HG03196 (cell line): Measurements from ENCODE around the gene C1orf159.
"Not testable (repeated sequence)": the region's sequence is repeated elsewhere in the genome, so short reads cannot be mapped to it uniquely, and the experiment has no call there.

ENCODE experiments used
- ATAC-seq: cut with Tn5 transposase; IDR thresholded peaks from one replicate; pipeline ENCODE4 v1.9.1; 2021; ENCODE audit not compliant: unreplicated experiment

C1orf159 gene

DNA sequence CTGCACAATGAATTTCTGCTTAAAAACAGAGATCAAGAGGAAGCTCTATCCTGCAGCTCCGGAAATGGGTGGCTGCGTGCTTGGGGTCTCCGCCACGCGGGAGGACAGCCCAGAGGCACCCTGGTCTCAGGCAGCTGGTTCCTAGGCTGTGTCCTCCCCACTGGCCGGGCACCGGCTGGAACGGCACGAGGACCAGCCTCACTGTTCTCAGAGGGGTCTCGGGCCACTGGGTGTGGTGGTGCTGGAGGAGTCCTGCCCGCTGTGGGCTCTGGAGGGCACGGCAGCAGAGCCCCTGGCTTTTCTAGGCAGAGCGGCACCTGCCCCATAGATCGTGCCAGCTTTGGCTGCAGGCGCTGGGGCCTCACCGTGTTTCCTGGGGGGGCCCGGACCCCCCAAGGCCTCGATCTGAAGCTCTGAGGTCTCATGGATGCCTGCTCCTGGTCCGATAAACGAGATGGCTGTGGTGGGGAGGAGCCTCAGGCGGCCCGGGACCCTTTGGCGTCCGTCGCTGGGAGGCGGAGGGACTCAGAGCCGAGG lies 33.6 kb downstream of the C1orf159 start:
- no peak for ATAC-seq

- ATAC-seq, result no peak
These were observed 34.3 kb downstream of the C1orf159 start for GRCh38 chr1:1081311-1082238.

- ATAC-seq, result no peak
These were observed 35.0 kb downstream of the C1orf159 start for GRCh38 chr1:1080951-1081310.

DNA sequence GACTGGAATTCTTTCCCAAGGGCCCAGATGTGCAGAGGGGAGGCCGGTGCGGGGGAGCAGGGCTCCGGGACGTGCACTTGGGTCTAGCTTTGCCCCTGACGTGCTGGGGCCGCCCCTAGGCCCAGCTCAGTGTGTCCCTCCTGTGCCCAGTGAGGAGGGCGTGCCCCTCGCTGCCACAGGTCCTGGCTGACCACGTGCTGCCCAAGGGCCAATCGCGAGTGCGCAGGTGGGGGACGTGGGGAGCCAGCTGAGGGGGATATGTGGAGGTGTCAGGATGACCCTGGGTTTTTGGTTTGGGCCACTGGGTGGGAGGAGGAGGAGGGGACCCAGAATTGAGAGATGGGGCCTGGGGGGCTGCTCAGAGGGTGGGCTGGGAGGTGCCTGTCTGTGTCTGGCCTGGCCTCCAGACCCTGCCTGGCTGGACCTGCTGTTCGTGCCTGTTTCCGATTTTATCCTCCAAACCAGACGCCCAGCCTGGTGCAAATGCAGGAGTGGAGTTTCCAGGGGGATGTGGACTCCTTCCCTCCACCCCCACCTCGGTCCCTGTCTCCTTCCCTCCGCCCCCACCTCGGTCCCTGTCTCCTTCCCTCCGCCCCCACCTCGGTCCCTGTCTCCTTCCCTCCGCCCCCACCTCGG lies 35.6 kb downstream of the C1orf159 start:
- no peak for ATAC-seq

GRCh38 chr1:1079408-1080121 lies 36.3 kb downstream of the C1orf159 start:
- no peak for ATAC-seq

GRCh38 chr1:1077396-1077795 lies 38.5 kb downstream of the C1orf159 start:
- ATAC-seq, result not testable (repeated sequence)

- ATAC-seq, result no peak
These were observed 40.5 kb downstream of the C1orf159 start for GRCh38 chr1:1075148-1075935.

GRCh38 chr1:1074631-1075147 lies 41.2 kb downstream of the C1orf159 start:
- ATAC-seq, result no peak

- no peak for ATAC-seq
These were observed 41.9 kb downstream of the C1orf159 start, which contains the start of gene RNF223 for GRCh38 chr1:1073743-1074587. RNF223 (minus strand) TSS chr1:1074306; CDS start chr1:1072566, 1,740 bp downstream.

DNA sequence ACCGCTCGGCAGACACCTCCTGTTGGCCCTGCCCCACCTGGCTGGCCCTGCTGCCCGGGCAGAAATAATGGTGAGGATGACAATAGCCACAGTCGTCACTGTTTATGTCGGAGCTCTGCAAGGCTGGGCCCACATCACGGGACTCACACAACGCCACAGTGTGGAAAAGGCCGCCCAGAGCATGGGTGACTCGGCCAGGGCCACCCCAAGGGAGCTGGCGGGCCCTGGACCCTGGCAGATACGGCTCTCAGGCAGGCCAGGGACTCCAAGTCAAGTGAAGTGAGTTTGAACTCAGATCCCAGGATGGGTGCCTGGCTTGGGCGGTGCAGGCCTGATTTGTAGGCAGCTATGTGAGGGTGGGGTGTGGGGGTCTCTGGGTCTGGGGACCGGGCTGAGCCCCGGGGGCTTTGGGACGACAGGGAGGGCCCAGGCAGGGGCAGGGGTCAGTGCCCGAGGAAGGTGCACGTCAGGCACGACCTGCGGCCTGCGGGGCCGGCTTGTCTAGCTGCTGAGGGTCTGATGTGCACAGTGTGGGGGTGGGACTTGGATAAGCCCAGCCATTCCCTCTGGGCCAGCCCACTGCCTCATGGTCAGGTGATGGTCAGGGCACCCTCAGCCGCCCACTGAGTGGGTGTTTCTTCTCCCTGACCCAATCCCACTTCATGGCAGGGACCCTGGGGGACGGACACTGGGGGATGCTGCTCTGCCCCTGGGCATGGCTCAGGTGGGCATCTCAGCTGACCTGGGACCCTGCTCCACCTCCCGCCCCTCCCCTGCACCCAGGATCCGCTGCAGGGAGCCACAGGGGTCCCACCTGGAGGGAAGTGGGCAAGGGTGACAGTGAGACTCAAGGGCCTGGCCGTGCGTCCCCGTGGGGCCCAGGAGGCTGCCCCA lies 42.8 kb downstream of the C1orf159 start:
- no peak for ATAC-seq

DNA sequence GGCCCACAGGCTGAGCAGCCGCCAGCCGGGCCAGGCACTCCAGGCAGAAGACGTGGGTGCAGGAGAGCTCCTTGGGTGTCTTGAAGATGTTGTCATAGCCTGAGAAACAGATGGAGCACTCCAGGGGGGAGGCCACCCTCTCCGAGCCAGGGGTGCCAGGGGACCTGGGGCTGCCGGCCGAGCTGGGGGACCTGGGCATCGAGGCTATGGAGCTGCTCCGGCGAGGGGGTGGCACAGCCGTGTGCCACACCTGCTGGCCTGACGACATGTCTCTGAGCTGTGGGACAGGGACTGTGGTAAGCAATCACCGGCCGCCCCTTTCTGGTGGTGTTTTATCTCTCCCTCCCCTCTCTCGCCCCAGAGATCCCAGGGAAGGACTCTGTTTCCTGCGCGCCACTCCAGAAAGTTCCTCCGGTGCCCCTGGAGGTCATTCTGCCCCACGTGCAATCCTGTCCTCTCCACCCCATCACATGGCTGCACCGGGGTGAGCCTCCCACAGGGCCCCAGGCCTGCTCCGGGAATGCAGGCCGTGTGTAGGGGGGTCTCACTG lies 43.5 kb downstream of the C1orf159 start:
- no peak for ATAC-seq

DNA sequence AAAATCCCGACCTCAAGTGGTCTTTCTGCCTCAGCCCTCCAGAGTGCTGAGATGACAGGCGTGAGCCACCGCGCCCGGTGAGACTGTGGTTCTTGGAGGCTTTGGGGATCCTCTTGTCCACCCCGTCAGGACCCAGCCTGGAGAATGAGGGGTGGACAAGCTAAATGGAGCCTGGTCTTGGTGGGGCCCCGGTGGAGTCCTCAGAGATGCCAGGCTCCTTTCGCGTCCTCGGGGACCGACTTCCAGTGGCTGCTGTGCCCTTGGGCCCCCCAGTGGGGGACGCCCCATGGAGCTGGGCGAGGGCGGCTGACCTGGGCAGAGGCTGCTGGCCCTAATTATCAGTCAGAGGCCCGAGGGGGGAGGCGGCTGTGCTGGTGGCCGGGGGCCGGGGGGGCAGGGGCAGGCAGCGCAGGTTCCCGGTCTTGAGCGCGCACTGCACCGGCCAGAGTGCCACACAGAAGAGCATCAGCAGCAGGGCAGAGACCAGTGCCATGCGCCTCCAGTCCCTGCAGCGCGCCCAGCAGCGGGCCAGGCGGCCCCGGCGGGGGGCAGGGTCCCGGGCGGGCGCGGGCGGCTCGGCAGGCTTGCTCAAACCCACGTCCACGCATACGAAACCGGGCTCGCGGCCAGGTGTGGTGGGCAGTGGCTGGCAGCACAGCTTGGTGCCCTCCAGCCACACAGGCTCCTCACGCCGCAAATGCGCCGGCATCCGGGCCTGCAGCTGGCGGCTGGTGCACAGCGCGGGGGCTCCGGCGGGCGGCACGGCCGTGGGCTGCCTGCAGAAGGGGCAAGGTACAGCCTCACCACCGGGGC lies 44.2 kb downstream of the C1orf159 start:
- ATAC-seq, result no peak

- ATAC-seq, result peak; percentile 6
These were observed 45.9 kb downstream of the C1orf159 start for GRCh38 chr1:1069711-1070676.

GRCh38 chr1:1069056-1069710 lies 46.7 kb downstream of the C1orf159 start:
- peak; percentile 38 for ATAC-seq

DNA sequence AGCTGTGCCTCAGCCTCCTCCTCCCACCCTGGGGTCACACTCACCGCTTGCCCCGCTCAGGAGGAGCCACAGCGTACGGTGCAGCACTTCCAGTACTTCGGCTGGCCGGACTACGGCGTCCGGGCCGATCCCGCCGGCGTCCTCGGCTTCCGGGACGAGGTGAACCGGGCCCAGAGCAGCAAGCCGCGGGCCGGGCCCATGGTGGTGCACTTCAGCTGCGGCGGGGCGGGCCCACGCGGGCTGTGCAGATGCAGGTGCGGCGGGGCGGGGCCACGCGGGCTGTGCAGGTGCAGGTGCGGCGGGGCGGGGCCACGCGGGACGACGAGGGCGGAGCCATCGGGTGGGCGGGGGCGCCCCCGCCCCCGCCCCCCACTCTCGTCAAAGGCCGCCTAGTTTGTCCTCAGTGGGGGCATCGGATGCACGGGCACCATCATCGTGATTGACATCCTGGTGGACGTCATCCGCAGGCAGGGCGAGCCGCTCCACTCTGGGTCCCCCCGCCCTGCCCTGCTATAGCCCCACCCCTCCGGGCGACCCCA lies 47.3 kb downstream of the C1orf159 start:
- ATAC-seq, result no peak
